Lung (tissue), 12 donors: ENCODE data around the gene FCMR. TPM values are rescaled to one million over a fixed set of nuclear protein-coding genes. Genes with fewer than 3 reads are reported as not detected.
A peak's percentile ranks its signal among the peaks of the same experiment; 100 is the strongest.

Experiments used
- ATAC-seq: fragments of 200-7000 bp; cut with Tn5 transposase; one replicate; pipeline ENCODE4 v1.9.1; 2020; ENCODE audit warnings: moderate number of reproducible peaks; ENCODE audit not compliant: insufficient read depth, low FRiP score
- DNase-seq, 3 donors: peaks; one replicate each; pipeline ENCODE4 v3.0.0-alpha.2; 2013 to 2017
- H3K27ac ChIP-seq, 2 donors: one replicate each; pipeline ENCODE4 v1.5.1; 2013; ENCODE audit warnings: mild to moderate bottlenecking in 2 of 2, moderate library complexity in 2 of 2, control low read depth in 1 of 2, inconsistent platforms in 1 of 2, low read depth in 1 of 2, low read length in 1 of 2
- H3K27me3 ChIP-seq, 3 donors: one replicate each; pipeline ENCODE4 v1.5.1; 2013; ENCODE audit warnings: low read length in 2 of 3; ENCODE audit not compliant: control insufficient read depth in 3 of 3, insufficient read depth in 3 of 3
- H3K36me3 ChIP-seq, 4 donors: one replicate each; pipeline ENCODE4 v1.5.1; 2013; ENCODE audit warnings: low read length in 4 of 4, mild to moderate bottlenecking in 1 of 4, moderate library complexity in 1 of 4; ENCODE audit not compliant: control insufficient read depth in 4 of 4, insufficient read depth in 4 of 4
- H3K4me1 ChIP-seq, 5 donors: one replicate each; pipeline ENCODE4 v1.5.1; 2013; ENCODE audit warnings: low read length in 5 of 5, mild to moderate bottlenecking in 2 of 5, moderate library complexity in 1 of 5; ENCODE audit not compliant: control insufficient read depth in 5 of 5, insufficient read depth in 5 of 5
- H3K4me3 ChIP-seq: one replicate; pipeline ENCODE4 v1.5.1; 2013; ENCODE audit warnings: mild to moderate bottlenecking, control low read depth, moderate library complexity
- H3K9ac ChIP-seq, 2 donors: one replicate each; pipeline ENCODE4 v1.5.1; 2013; ENCODE audit warnings: low read length in 2 of 2, control low read depth in 1 of 2; ENCODE audit not compliant: insufficient read depth in 1 of 2
- H3K9me3 ChIP-seq, 4 donors: one replicate each; pipeline ENCODE4 v1.5.1; 2013; ENCODE audit warnings: low read length in 3 of 4, mild to moderate bottlenecking in 1 of 4, moderate library complexity in 1 of 4; ENCODE audit not compliant: control insufficient read depth in 4 of 4, insufficient read depth in 3 of 4
- WGBS, 2 donors: extraction: QIAGEN DNeasy Blood & Tissue Kit; methylation state at CpG; one replicate each; pipeline ENCODE4 v1.1.7; 2013; 5-methylcytosine and 5-hydroxymethylcytosine counted together
- polyA plus RNA-seq, 2 donors: library from polyadenylated mRNA; stranded (reverse); fragments of 200-250 nt; gene quantifications; one replicate each; pipeline ENCODE4 v1.2.1, GENCODE V29; 2013
- total RNA-seq, 2 donors: library from RNA; depleted of rRNA in 1 of 2; stranded (reverse); fragments of >200 nt in 1 of 2; gene quantifications; one replicate each; pipeline ENCODE4 v1.2.1, GENCODE V29; 2014 to 2021
- TF ChIP-seq, protein P1 (sequence below): IDR thresholded peaks from 2 replicates; pipeline ENCODE4 v1.5.1; 2012; ENCODE audit warnings: mild to moderate bottlenecking; ENCODE audit errors: control extremely low read depth, extremely low read depth
- donor health status: control.
- donor health status: control.
- donor health status: Bipolar disorder and iron deficiency.
- donor health status: healthy.
- donor health status: DM: yes; HTN: yes; CAD: no.

Gene FCMR
- total and polyA plus RNA-seq, 4 donors, result 3.6 to 13.3 (median 9.5) TPM

DNA sequence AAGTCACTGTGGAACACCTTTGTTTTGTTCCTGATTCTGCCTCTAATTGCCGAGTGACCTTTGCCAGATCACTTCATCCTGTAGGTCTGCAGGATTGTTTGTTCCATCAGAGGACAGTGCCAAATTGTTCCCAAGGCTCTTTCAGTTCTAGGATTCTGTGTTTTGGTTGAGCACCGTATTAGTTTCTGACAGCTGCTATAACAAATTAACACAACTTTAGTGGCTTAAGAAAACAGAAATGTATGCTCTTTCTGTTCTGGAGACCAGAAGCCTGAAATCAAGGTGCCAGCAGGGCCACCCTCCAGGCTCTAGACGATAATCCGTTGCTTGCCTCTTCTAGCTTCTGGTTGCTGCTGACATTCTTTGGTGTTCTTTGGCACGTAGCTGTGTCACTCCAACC lies 27.9 kb upstream of the FCMR start:
- DNase-seq, result no peak
- H3K4me3 ChIP-seq, result no peak overlapping the region
- no peak overlapping the region for H3K9ac ChIP-seq
- H3K27ac ChIP-seq, result no peak overlapping the region
- TF ChIP-seq, protein P1, sequence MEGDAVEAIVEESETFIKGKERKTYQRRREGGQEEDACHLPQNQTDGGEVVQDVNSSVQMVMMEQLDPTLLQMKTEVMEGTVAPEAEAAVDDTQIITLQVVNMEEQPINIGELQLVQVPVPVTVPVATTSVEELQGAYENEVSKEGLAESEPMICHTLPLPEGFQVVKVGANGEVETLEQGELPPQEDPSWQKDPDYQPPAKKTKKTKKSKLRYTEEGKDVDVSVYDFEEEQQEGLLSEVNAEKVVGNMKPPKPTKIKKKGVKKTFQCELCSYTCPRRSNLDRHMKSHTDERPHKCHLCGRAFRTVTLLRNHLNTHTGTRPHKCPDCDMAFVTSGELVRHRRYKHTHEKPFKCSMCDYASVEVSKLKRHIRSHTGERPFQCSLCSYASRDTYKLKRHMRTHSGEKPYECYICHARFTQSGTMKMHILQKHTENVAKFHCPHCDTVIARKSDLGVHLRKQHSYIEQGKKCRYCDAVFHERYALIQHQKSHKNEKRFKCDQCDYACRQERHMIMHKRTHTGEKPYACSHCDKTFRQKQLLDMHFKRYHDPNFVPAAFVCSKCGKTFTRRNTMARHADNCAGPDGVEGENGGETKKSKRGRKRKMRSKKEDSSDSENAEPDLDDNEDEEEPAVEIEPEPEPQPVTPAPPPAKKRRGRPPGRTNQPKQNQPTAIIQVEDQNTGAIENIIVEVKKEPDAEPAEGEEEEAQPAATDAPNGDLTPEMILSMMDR, result no peak
- no peak for ATAC-seq
- H3K27me3 ChIP-seq, result no peaks in the 10 kb centered on the region
- H3K9me3 ChIP-seq, result no peaks in the 10 kb centered on the region
- no peaks in the 10 kb centered on the region for H3K36me3 ChIP-seq
- 92 to 96% methylated on average over 5 of the region's 5 CpGs for WGBS, 2 donors
- H3K4me1 ChIP-seq, result peaks cover 0 to 5% (median 0%) of the 10 kb centered on the region in 5 donors

DNA sequence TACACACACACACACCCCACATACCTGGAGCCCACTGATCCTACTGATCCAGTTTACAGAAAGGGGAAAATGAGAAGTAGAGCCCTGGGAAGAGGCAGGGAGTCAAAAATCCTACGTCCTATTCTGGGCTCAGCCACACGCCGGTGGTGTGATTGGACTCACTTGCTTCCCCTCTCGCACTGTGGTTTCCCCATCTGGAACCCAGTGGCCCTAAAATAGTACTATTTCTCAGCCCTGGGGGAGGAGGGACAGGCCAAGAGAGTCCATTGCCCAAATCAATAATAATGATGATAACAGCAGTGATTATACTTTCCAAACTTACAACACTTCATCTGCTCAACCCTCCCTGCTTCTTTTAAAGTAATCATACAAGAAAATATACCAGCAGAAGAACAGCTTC lies 27.5 kb upstream of the FCMR start:
- H3K9me3 ChIP-seq, result no peaks in the 10 kb centered on the region
- H3K36me3 ChIP-seq, result no peaks in the 10 kb centered on the region
- no peak overlapping the region for H3K4me3 ChIP-seq
- peaks cover 0 to 3% (median 0%) of the 10 kb centered on the region in 5 donors for H3K4me1 ChIP-seq
- 45 to 65% methylated on average over 4 of the region's 4 CpGs for WGBS, 2 donors
- ATAC-seq (no peak), DNase-seq (no peak)
- no peaks in the 10 kb centered on the region for H3K27me3 ChIP-seq
- H3K9ac ChIP-seq, result no peak overlapping the region
- TF ChIP-seq, protein P1, result no peak
- H3K27ac ChIP-seq, result no peak overlapping the region

DNA sequence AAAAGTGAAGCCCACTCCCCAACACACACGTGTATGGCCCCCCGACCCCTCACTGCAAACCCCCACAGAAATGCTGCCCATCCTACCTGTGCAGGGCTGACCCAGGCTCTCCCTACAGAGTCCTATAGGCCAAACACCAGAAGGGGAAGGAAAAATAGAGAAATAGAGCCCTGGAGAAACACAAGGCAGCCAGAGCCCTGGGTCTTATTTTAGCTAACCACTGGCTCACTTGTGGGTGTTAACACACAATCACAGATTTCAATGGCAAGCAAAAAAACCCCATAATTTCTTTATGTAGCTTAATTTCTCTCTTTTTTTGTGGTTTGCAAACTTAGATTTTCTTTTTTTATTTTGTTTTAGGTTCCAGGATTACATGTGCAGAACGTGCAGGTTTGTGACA lies 25.5 kb upstream of the FCMR start:
- H3K9ac ChIP-seq, result no peak overlapping the region
- 89 to 94% methylated on average over 3 of the region's 3 CpGs for WGBS, 2 donors
- H3K27ac ChIP-seq, result no peak overlapping the region
- H3K27me3 ChIP-seq, result no peaks in the 10 kb centered on the region
- peaks cover 0 to 1% (median 0%) of the 10 kb centered on the region in 5 donors for H3K4me1 ChIP-seq
- no peak overlapping the region for H3K4me3 ChIP-seq
- TF ChIP-seq, protein P1, result no peak
- no peaks in the 10 kb centered on the region for H3K36me3 ChIP-seq
- DNase-seq (no peak), ATAC-seq (no peak)
- no peaks in the 10 kb centered on the region for H3K9me3 ChIP-seq

DNA sequence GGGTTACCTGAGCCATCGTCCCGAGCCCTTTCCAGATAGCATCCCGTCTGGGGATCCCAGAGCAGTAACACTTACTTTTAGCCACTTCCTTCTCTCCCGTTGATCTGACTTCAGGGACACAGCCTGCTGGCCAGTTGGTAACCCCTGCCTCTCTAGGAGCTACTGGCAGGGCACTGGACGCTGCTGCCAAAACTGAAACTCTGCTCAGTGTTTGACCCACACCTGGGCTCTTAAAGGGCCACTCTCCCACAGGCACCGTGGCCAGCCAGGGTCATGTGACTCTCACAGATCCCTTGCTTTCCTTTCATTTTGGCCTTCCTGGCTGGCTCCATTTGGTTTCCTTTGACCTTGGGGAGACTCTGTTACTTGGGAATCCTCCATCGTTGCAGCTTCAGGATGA lies 24.5 kb upstream of the FCMR start, which contains the start of gene PIGR:
Gene PIGR (minus strand): TSS at position 206 of the 400 bp plus-strand sequence. CDS start 5,935 bp downstream, outside the sequence.
- Histone ChIP-seq H3K27me3 (no peaks in the 10 kb centered on the region), H3K27ac (peak within 1 kb of the TSS in 1 of 2 donors; percentile 66), H3K36me3 (no peaks in the 10 kb centered on the region), H3K9me3 (no peaks in the 10 kb centered on the region), H3K9ac (no peak within 1 kb of the TSS), H3K4me3 (peak within 1 kb of the TSS; percentile 40), H3K4me1 (peaks cover 0 to 6% (median 0%) of the 10 kb centered on the region in 5 donors)
- WGBS, 2 donors, result 52 to 75% methylated on average over 7 of the region's 7 CpGs
- peak; percentile 47 for ATAC-seq
- TF ChIP-seq, protein P1, result no peak
- DNase-seq, result no peak
